Measurements from ENCODE around the gene ATXN7. TPM values are rescaled to one million over a fixed set of nuclear protein-coding genes. Genes with fewer than 3 reads are reported as not detected.

ATXN7 gene
- total and polyA plus RNA-seq, 4 donors, result 4.8 to 46.6 (median 18.0) TPM

DNA sequence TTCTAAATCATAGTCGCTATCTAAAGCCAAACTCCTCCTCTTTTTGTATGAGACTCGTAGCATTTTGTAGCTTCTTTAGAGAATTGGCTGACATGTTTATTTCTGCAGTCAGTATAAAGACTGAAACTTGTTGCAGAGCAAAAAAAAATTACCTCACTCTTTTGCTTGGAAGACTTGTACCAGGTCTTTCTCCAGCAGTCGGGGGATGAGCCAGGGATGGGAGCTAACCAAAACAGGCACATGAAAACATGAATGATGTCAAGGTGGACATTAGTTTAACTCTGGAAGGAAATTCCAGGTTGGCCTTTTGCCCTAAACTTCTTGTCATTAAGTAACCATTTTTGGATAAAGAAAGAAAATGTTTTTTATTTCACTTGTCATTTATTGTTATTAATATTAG, 95.5 kb downstream of the ATXN7 start:
- no peak for DNase-seq
- ATAC-seq (ENCODE audit: insufficient read depth, low FRiP score), result no peak
- TF ChIP-seq, protein P1, sequence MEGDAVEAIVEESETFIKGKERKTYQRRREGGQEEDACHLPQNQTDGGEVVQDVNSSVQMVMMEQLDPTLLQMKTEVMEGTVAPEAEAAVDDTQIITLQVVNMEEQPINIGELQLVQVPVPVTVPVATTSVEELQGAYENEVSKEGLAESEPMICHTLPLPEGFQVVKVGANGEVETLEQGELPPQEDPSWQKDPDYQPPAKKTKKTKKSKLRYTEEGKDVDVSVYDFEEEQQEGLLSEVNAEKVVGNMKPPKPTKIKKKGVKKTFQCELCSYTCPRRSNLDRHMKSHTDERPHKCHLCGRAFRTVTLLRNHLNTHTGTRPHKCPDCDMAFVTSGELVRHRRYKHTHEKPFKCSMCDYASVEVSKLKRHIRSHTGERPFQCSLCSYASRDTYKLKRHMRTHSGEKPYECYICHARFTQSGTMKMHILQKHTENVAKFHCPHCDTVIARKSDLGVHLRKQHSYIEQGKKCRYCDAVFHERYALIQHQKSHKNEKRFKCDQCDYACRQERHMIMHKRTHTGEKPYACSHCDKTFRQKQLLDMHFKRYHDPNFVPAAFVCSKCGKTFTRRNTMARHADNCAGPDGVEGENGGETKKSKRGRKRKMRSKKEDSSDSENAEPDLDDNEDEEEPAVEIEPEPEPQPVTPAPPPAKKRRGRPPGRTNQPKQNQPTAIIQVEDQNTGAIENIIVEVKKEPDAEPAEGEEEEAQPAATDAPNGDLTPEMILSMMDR (IDR thresholded peaks at IDR 0.05; ENCODE audit: control extremely low read depth, extremely low read depth), result no peak
- Histone ChIP-seq H3K4me3 (no peak overlapping the region), H3K36me3 (ENCODE audit: control insufficient read depth in 4 of 4, insufficient read depth in 4 of 4, low read length in 4 of 4) (peaks cover 0 to 8% (median 3%) of the 10 kb centered on the region in 4 donors), H3K9ac (ENCODE audit: insufficient read depth in 1 of 2, low read length in 2 of 2) (no peak overlapping the region), H3K4me1 (ENCODE audit: control insufficient read depth in 5 of 5, insufficient read depth in 5 of 5, low read length in 5 of 5) (peaks cover 5 to 12% (median 9%) of the 10 kb centered on the region in 5 donors), H3K9me3 (ENCODE audit: control insufficient read depth in 4 of 4, insufficient read depth in 3 of 4, low read length in 3 of 4) (no peaks in the 10 kb centered on the region), H3K27ac (ENCODE audit: low read depth in 1 of 2, low read length in 1 of 2) (no peak overlapping the region), H3K27me3 (ENCODE audit: control insufficient read depth in 3 of 3, insufficient read depth in 3 of 3, low read length in 2 of 3) (no peaks in the 10 kb centered on the region)
- 72 to 84% methylated on average over 3 of the region's 3 CpGs for WGBS, 2 donors

- Histone ChIP-seq H3K9ac (ENCODE audit: insufficient read depth in 1 of 2, low read length in 2 of 2) (no peak overlapping the region), H3K9me3 (ENCODE audit: control insufficient read depth in 4 of 4, insufficient read depth in 3 of 4, low read length in 3 of 4) (no peaks in the 10 kb centered on the region), H3K27ac (ENCODE audit: low read depth in 1 of 2, low read length in 1 of 2) (peak overlapping the region in 1 of 2 donors; percentile 37), H3K4me3 (no peak overlapping the region), H3K4me1 (ENCODE audit: control insufficient read depth in 5 of 5, insufficient read depth in 5 of 5, low read length in 5 of 5) (peaks cover 5 to 23% (median 9%) of the 10 kb centered on the region in 5 donors), H3K27me3 (ENCODE audit: control insufficient read depth in 3 of 3, insufficient read depth in 3 of 3, low read length in 2 of 3) (no peaks in the 10 kb centered on the region), H3K36me3 (ENCODE audit: control insufficient read depth in 4 of 4, insufficient read depth in 4 of 4, low read length in 4 of 4) (peaks cover 0 to 4% (median 2%) of the 10 kb centered on the region in 4 donors)
- TF ChIP-seq, protein P1 (IDR thresholded peaks at IDR 0.05; ENCODE audit: control extremely low read depth, extremely low read depth), result no peak
- 19 to 29% methylated on average over 6 of the region's 6 CpGs for WGBS, 2 donors
- DNase-seq (peak in 2 of 3 donors; percentile 65 to 70), ATAC-seq (ENCODE audit: insufficient read depth, low FRiP score) (no peak)
These were observed 96.5 kb downstream of the ATXN7 start for GRCh38 chr3:63960048-63960711.

DNA sequence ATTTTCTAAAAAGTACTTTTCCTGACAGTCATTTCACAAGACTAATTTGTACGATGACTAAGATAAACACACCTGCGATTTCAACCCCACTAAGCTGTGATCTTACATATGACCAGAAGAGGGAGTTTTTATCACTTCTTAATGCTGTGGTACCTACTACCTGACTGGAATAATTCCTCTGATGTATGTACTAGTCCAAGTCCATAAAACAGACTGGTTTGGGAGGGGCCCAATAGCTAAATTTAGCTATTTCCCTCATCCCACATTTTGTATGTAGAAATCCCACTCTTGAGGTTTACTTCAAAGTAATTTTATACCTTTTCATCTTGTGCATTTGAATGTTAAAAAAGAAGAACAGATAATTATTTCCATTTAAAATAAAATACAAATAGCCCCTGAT, 98.2 kb downstream of the ATXN7 start:
- WGBS, 2 donors, result 3 to 7% methylated on average over 2 of the region's 2 CpGs
- Histone ChIP-seq H3K27ac (ENCODE audit: low read depth in 1 of 2, low read length in 1 of 2) (no peak overlapping the region), H3K9me3 (ENCODE audit: control insufficient read depth in 4 of 4, insufficient read depth in 3 of 4, low read length in 3 of 4) (no peaks in the 10 kb centered on the region), H3K27me3 (ENCODE audit: control insufficient read depth in 3 of 3, insufficient read depth in 3 of 3, low read length in 2 of 3) (no peaks in the 10 kb centered on the region), H3K4me1 (ENCODE audit: control insufficient read depth in 5 of 5, insufficient read depth in 5 of 5, low read length in 5 of 5) (peaks cover 5 to 27% (median 9%) of the 10 kb centered on the region in 5 donors), H3K9ac (ENCODE audit: insufficient read depth in 1 of 2, low read length in 2 of 2) (no peak overlapping the region), H3K4me3 (no peak overlapping the region), H3K36me3 (ENCODE audit: control insufficient read depth in 4 of 4, insufficient read depth in 4 of 4, low read length in 4 of 4) (peaks cover 0 to 3% (median 0%) of the 10 kb centered on the region in 4 donors)
- ATAC-seq (ENCODE audit: insufficient read depth, low FRiP score) (peak; percentile 63), DNase-seq (no peak)
- TF ChIP-seq, protein P1 (IDR thresholded peaks at IDR 0.05; ENCODE audit: control extremely low read depth, extremely low read depth), result peak; percentile 40
